ENCODE measurements around the gene RPS8. TPM values are rescaled to one million over a fixed set of nuclear protein-coding genes. Genes with fewer than 3 reads are reported as not detected.

Gene RPS8
- total RNA-seq, 1 donor: 1,221 TPM

- Histone ChIP-seq H3K9me3 (ENCODE audit: low read depth, low read length) (no peaks in the 10 kb centered on the region), H4K20me1 (ENCODE audit: insufficient read depth, low read length) (peaks cover 35% of the 10 kb centered on the region), H3K36me3 (ENCODE audit: insufficient read depth, low read length) (peaks cover 47% of the 10 kb centered on the region), H2AFZ (ENCODE audit: low read length) (no peak overlapping the region), H3K4me3 (ENCODE audit: insufficient read depth, low read length) (peak overlapping the region; percentile 91), H3K27me3 (ENCODE audit: insufficient read depth, low read length) (no peaks in the 10 kb centered on the region), H3K4me2 (ENCODE audit: insufficient read depth, low read length) (peak overlapping the region; percentile 97), H3K4me1 (ENCODE audit: insufficient read depth, low read length) (peaks cover 21% of the 10 kb centered on the region), H3K27ac (ENCODE audit: low read depth, low read length) (peak overlapping the region; percentile 97), H3K79me2 (ENCODE audit: insufficient read depth, low read length) (peaks cover 38% of the 10 kb centered on the region)
- DNase-seq (ENCODE audit: insufficient read length, low spot score, missing footprints): no peak
- TF ChIP-seq, protein P1, sequence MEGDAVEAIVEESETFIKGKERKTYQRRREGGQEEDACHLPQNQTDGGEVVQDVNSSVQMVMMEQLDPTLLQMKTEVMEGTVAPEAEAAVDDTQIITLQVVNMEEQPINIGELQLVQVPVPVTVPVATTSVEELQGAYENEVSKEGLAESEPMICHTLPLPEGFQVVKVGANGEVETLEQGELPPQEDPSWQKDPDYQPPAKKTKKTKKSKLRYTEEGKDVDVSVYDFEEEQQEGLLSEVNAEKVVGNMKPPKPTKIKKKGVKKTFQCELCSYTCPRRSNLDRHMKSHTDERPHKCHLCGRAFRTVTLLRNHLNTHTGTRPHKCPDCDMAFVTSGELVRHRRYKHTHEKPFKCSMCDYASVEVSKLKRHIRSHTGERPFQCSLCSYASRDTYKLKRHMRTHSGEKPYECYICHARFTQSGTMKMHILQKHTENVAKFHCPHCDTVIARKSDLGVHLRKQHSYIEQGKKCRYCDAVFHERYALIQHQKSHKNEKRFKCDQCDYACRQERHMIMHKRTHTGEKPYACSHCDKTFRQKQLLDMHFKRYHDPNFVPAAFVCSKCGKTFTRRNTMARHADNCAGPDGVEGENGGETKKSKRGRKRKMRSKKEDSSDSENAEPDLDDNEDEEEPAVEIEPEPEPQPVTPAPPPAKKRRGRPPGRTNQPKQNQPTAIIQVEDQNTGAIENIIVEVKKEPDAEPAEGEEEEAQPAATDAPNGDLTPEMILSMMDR (IDR thresholded peaks at IDR 0.05; ENCODE audit: extremely low read depth, low read depth, low read length): no peak
Observed at GRCh38 chr1:44776730-44777068, 1.4 kb downstream of the RPS8 start.

DNA sequence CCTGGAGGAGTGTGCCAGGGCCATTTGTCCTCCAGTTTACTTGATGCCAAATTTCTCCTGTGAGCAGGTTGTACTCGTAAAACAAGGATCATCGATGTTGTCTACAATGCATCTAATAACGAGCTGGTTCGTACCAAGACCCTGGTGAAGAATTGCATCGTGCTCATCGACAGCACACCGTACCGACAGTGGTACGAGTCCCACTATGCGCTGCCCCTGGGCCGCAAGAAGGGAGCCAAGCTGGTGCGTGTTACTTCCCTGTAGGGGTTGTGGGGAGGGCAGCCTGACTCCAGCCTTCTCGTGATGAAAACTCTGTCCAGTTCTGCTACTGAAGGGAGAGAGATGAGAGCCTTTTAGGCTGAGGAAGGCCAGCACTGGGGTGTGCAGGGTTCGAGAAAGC is 2.2 kb downstream of the RPS8 start:
- no peak for DNase-seq (ENCODE audit: insufficient read length, low spot score, missing footprints)
- H3K4me3 ChIP-seq (ENCODE audit: insufficient read depth, low read length): peak overlapping the region; percentile 91
- peaks cover 35% of the 10 kb centered on the region for H4K20me1 ChIP-seq (ENCODE audit: insufficient read depth, low read length)
- peak overlapping the region; percentile 97 for H3K4me2 ChIP-seq (ENCODE audit: insufficient read depth, low read length)
- H3K27me3 ChIP-seq (ENCODE audit: insufficient read depth, low read length): no peaks in the 10 kb centered on the region
- H3K9me3 ChIP-seq (ENCODE audit: low read depth, low read length): no peaks in the 10 kb centered on the region
- H2AFZ ChIP-seq (ENCODE audit: low read length): no peak overlapping the region
- peak overlapping the region; percentile 97 for H3K27ac ChIP-seq (ENCODE audit: low read depth, low read length)
- peaks cover 21% of the 10 kb centered on the region for H3K4me1 ChIP-seq (ENCODE audit: insufficient read depth, low read length)
- TF ChIP-seq, protein P1 (IDR thresholded peaks at IDR 0.05; ENCODE audit: extremely low read depth, low read depth, low read length): no peak
- peaks cover 47% of the 10 kb centered on the region for H3K36me3 ChIP-seq (ENCODE audit: insufficient read depth, low read length)
- H3K79me2 ChIP-seq (ENCODE audit: insufficient read depth, low read length): peaks cover 38% of the 10 kb centered on the region

DNA sequence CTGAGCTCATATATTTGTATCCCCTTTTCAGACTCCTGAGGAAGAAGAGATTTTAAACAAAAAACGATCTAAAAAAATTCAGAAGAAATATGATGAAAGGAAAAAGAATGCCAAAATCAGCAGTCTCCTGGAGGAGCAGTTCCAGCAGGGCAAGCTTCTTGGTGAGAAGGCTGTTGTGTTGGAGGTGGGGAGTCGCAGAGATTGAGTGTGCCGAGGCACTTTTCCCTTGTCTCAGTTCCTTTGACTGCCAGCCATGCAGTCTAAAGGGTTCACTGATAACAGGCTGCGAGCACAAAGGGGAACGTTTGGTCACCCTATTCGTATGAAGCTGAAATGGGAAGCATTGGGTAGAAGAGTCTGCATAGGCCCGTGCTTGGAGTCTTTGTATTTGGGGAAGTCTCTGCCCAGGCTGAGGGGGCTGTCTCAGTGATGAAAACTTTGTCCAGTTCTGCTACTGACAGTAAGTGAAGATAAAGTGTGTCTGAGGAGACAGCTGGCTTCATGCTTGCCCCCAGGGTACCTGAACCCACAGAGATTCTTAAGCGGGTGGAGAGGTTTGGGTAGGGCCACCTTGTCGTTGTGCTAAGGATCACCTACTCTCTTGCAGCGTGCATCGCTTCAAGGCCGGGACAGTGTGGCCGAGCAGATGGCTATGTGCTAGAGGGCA is 2.8 kb downstream of the RPS8 start:
- H3K9me3 ChIP-seq (ENCODE audit: low read depth, low read length): no peaks in the 10 kb centered on the region
- H3K4me1 ChIP-seq (ENCODE audit: insufficient read depth, low read length): peaks cover 21% of the 10 kb centered on the region
- H3K4me2 ChIP-seq (ENCODE audit: insufficient read depth, low read length): peak overlapping the region; percentile 97
- peaks cover 47% of the 10 kb centered on the region for H3K36me3 ChIP-seq (ENCODE audit: insufficient read depth, low read length)
- TF ChIP-seq, protein P1 (IDR thresholded peaks at IDR 0.05; ENCODE audit: extremely low read depth, low read depth, low read length): no peak
- peak; percentile 60 for DNase-seq (ENCODE audit: insufficient read length, low spot score, missing footprints)
- peaks cover 38% of the 10 kb centered on the region for H3K79me2 ChIP-seq (ENCODE audit: insufficient read depth, low read length)
- H3K27me3 ChIP-seq (ENCODE audit: insufficient read depth, low read length): no peaks in the 10 kb centered on the region
- peak overlapping the region; percentile 91 for H3K4me3 ChIP-seq (ENCODE audit: insufficient read depth, low read length)
- no peak overlapping the region for H3K27ac ChIP-seq (ENCODE audit: low read depth, low read length)
- H2AFZ ChIP-seq (ENCODE audit: low read length): no peak overlapping the region
- H4K20me1 ChIP-seq (ENCODE audit: insufficient read depth, low read length): peaks cover 35% of the 10 kb centered on the region

- Histone ChIP-seq H3K27me3 (ENCODE audit: insufficient read depth, low read length) (no peaks in the 10 kb centered on the region), H3K27ac (ENCODE audit: low read depth, low read length) (no peak overlapping the region), H3K79me2 (ENCODE audit: insufficient read depth, low read length) (peaks cover 38% of the 10 kb centered on the region), H2AFZ (ENCODE audit: low read length) (no peak overlapping the region), H3K4me1 (ENCODE audit: insufficient read depth, low read length) (peaks cover 25% of the 10 kb centered on the region), H4K20me1 (ENCODE audit: insufficient read depth, low read length) (peaks cover 35% of the 10 kb centered on the region), H3K4me3 (ENCODE audit: insufficient read depth, low read length) (no peak overlapping the region), H3K9me3 (ENCODE audit: low read depth, low read length) (no peaks in the 10 kb centered on the region), H3K36me3 (ENCODE audit: insufficient read depth, low read length) (peaks cover 47% of the 10 kb centered on the region), H3K4me2 (ENCODE audit: insufficient read depth, low read length) (no peak overlapping the region)
- DNase-seq (ENCODE audit: insufficient read length, low spot score, missing footprints): no peak
- TF ChIP-seq, protein P1 (IDR thresholded peaks at IDR 0.05; ENCODE audit: extremely low read depth, low read depth, low read length): no peak
Observed at GRCh38 chr1:44778705-44779576, 3.6 kb downstream of the RPS8 start.

Data from osteoblast (primary cell).